Fibroblast of lung (primary cell): ENCODE results near the gene HPSE2. TPM values are rescaled to one million over a fixed set of nuclear protein-coding genes. Genes with fewer than 3 reads are reported as not detected.

ENCODE experiments used
- DNase-seq, 2 donors: peaks; one replicate each; pipeline versions ENCODE4 v3.0.0 to v3.0.0-alpha.2; 2010; ENCODE audit warnings: low read depth in 2 of 2
- H2AFZ ChIP-seq: 2 replicates; pipeline ENCODE4 v1.5.1; 2012; ENCODE audit warnings: low read length, control low read depth, inconsistent platforms
- H3K27ac ChIP-seq: 2 replicates; pipeline ENCODE4 v1.5.1; 2011; ENCODE audit warnings: low read length, control low read depth; ENCODE audit not compliant: insufficient read depth
- H3K27me3 ChIP-seq: 2 replicates; pipeline ENCODE4 v1.5.1; 2011; ENCODE audit warnings: mild to moderate bottlenecking, low read length; ENCODE audit not compliant: control insufficient read depth, insufficient read depth
- H3K36me3 ChIP-seq: 2 replicates; pipeline ENCODE4 v1.5.1; 2011; ENCODE audit warnings: low read length; ENCODE audit not compliant: control insufficient read depth, insufficient read depth
- H3K4me1 ChIP-seq: 2 replicates; pipeline ENCODE4 v1.5.1; 2011; ENCODE audit warnings: low read length; ENCODE audit not compliant: control insufficient read depth, insufficient read depth; ENCODE audit errors: extremely low read depth
- H3K4me2 ChIP-seq: 2 replicates; pipeline ENCODE4 v1.5.1; 2011; ENCODE audit warnings: low read length, control low read depth; ENCODE audit not compliant: insufficient read depth; ENCODE audit errors: extremely low read depth
- H3K4me3 ChIP-seq, 4 experiments: fragments of 200-600 bp in 1 of 4; sonication (generic) in 1 of 4; replicated peaks in 1 of 4; 2 replicates each; pipeline ENCODE4 v1.5.1; 2011 to 2016; ENCODE audit warnings: low read length in 4 of 4, low read depth in 3 of 4, mild to moderate bottlenecking in 3 of 4, control low read depth in 2 of 4, inconsistent platforms in 1 of 4, mixed read lengths in 1 of 4; ENCODE audit not compliant: insufficient read depth in 1 of 4; ENCODE audit errors: control extremely low read depth in 1 of 4
- H3K79me2 ChIP-seq: 2 replicates; pipeline ENCODE4 v1.5.1; 2012; ENCODE audit warnings: mild to moderate bottlenecking, low read length, inconsistent platforms; ENCODE audit not compliant: control insufficient read depth, insufficient read depth
- H3K9ac ChIP-seq: 2 replicates; pipeline ENCODE4 v1.5.1; 2011; ENCODE audit warnings: mild to moderate bottlenecking, low read length, control low read depth; ENCODE audit not compliant: insufficient read depth
- H3K9me3 ChIP-seq: 2 replicates; pipeline ENCODE4 v1.5.1; 2012; ENCODE audit warnings: low read depth, low read length; ENCODE audit not compliant: control insufficient read depth, insufficient read depth
- H4K20me1 ChIP-seq: 2 replicates; pipeline ENCODE4 v1.5.1; 2011; ENCODE audit warnings: low read length; ENCODE audit not compliant: control insufficient read depth, insufficient read depth; ENCODE audit errors: extremely low read depth
- EZH2 ChIP-seq: IDR thresholded peaks from 2 replicates; pipeline ENCODE4 v1.5.1; 2012; ENCODE audit warnings: low read length, control low read depth, mild to moderate bottlenecking; ENCODE audit errors: missing control alignments
- polyA plus RNA-seq, 2 donors: library from polyadenylated mRNA; depleted of rRNA in 1 of 2; stranded (reverse) in 1 of 2; unstranded in 1 of 2; fragments of >200 nt; gene quantifications; 2 replicates each; pipeline ENCODE4 v1.2.1, GENCODE V29; 2011 to 2012; ENCODE audit warnings: missing spikeins in 1 of 2
- total RNA-seq: library from RNA; depleted of rRNA; stranded (reverse); fragments of >200 nt; gene quantifications from 2 replicates; pipeline ENCODE4 v1.2.1, GENCODE V29; 2014
- TF ChIP-seq, protein P1 (sequence below), 2 donors: IDR thresholded peaks in 1 of 2; conservative IDR thresholded peaks in 1 of 2; 1 replicate in 1 of 2; 2 replicates in 1 of 2; pipeline ENCODE4 v1.5.1; 2011 to 2012; ENCODE audit warnings: low read length in 2 of 2, control low read depth in 1 of 2, inconsistent platforms in 1 of 2, low read depth in 1 of 2, mild to moderate bottlenecking in 1 of 2

Gene HPSE2
- total and polyA plus RNA-seq, 2 donors (not counting 1 experiment from before 2014, with no cell fraction given), result 0.02 to 0.17 TPM

DNA sequence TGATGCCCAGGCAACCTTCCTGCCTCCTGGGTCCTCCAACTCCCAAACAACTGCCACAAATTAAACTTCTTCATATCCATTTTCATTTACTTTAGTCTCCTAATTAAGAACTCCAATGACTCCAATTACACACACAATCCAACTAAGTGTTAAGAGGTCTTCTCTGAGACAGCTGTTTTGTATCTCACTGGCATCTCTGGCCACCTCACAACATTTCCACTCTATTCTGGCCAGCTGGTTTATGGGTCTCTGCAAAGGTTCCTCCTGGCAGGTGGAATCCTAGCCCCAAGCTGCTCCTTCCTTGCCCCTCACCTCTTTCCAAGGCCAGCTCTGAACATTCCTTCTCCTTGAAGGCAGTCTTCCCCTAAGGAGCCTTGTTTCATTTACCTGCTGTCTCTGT lies 665.8 kb downstream of the HPSE2 start:
- Histone ChIP-seq H3K27me3 (no peaks in the 10 kb centered on the region), H3K79me2 (no peaks in the 10 kb centered on the region), H3K27ac (no peak overlapping the region), H3K36me3 (no peaks in the 10 kb centered on the region), H3K9me3 (no peaks in the 10 kb centered on the region), H3K4me3 (no peak overlapping the region), H4K20me1 (no peaks in the 10 kb centered on the region), H2AFZ (no peak overlapping the region), H3K9ac (no peak overlapping the region), H3K4me1 (no peaks in the 10 kb centered on the region), H3K4me2 (no peak overlapping the region)
- no peak for TF ChIP-seq EZH2
- TF ChIP-seq, protein P1, sequence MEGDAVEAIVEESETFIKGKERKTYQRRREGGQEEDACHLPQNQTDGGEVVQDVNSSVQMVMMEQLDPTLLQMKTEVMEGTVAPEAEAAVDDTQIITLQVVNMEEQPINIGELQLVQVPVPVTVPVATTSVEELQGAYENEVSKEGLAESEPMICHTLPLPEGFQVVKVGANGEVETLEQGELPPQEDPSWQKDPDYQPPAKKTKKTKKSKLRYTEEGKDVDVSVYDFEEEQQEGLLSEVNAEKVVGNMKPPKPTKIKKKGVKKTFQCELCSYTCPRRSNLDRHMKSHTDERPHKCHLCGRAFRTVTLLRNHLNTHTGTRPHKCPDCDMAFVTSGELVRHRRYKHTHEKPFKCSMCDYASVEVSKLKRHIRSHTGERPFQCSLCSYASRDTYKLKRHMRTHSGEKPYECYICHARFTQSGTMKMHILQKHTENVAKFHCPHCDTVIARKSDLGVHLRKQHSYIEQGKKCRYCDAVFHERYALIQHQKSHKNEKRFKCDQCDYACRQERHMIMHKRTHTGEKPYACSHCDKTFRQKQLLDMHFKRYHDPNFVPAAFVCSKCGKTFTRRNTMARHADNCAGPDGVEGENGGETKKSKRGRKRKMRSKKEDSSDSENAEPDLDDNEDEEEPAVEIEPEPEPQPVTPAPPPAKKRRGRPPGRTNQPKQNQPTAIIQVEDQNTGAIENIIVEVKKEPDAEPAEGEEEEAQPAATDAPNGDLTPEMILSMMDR (conservative IDR thresholded peaks at IDR 0.05 in 1 of 2, IDR thresholded peaks at IDR 0.05 in 1 of 2; ENCODE audit: low read depth in 1 of 2, low read length in 2 of 2), result no peak
- DNase-seq, result no peak

DNA sequence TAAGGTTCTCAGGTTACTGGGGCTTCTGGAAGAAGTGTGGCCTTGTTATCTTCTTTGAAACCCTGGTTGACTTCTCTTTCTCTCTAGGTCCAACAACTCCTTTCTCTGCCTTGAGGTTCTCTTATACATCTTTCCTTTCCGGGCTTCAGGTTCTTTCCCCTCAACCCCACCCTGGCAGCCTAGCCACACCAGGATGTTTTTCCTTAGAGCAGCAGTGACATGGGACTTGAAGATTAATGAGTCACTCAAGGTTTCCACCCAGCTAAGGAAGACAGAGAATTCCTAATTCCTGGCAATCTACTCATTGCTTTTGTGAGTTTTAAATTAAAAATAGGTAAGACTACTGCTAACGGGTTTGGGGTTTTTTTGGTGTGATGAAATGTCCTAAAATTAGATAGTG lies 667.1 kb downstream of the HPSE2 start:
- no peak overlapping the region for H3K27ac ChIP-seq
- no peak overlapping the region for H3K4me2 ChIP-seq
- H3K79me2 ChIP-seq, result no peaks in the 10 kb centered on the region
- no peaks in the 10 kb centered on the region for H3K36me3 ChIP-seq
- H3K4me3 ChIP-seq, result no peak overlapping the region
- no peak overlapping the region for H2AFZ ChIP-seq
- no peaks in the 10 kb centered on the region for H3K9me3 ChIP-seq
- no peak for TF ChIP-seq EZH2
- TF ChIP-seq, protein P1 (conservative IDR thresholded peaks at IDR 0.05 in 1 of 2, IDR thresholded peaks at IDR 0.05 in 1 of 2; ENCODE audit: low read depth in 1 of 2, low read length in 2 of 2), result no peak
- no peaks in the 10 kb centered on the region for H4K20me1 ChIP-seq
- DNase-seq, result no peak
- no peaks in the 10 kb centered on the region for H3K4me1 ChIP-seq
- no peaks in the 10 kb centered on the region for H3K27me3 ChIP-seq
- no peak overlapping the region for H3K9ac ChIP-seq

DNA sequence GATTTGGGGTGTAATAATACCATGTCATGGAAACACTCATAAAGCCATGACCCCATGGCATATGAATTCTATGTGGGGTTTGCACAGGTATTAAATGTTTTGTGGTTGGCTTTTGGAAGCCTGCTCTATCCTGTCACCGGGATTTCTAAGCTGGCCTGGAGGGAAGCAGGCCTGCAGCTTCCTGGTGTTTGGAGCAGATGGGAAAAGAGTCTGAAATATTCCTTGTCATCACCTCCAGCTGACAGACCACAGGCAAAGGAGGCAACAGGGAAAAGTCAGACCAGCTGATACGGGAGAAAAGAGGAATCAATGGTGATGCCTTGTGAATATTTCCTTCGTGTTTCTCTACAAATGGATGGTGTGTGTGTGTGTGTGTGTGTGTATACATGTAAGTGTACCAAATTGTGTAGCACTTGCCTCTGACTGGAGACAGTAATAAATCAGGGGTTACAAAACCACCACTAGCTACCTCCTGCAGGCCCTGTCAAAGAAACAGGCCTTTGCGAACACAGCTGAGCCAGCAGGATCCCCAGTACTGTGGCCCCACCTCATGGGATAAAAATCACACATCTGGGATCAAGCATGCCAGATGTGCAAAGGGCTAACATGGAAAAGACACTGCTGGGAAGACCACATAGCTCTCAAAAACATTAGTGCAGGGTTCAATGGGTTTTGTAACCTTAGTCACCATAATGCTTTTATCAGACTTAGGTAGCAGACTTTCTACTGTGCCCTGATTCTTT lies 668.1 kb downstream of the HPSE2 start:
- no peak for DNase-seq
- H3K4me3 ChIP-seq, result no peak overlapping the region
- no peaks in the 10 kb centered on the region for H3K9me3 ChIP-seq
- TF ChIP-seq EZH2, result no peak
- TF ChIP-seq, protein P1 (conservative IDR thresholded peaks at IDR 0.05 in 1 of 2, IDR thresholded peaks at IDR 0.05 in 1 of 2; ENCODE audit: low read depth in 1 of 2, low read length in 2 of 2), result no peak
- H3K27me3 ChIP-seq, result no peaks in the 10 kb centered on the region
- no peak overlapping the region for H2AFZ ChIP-seq
- no peaks in the 10 kb centered on the region for H3K36me3 ChIP-seq
- no peak overlapping the region for H3K4me2 ChIP-seq
- no peaks in the 10 kb centered on the region for H4K20me1 ChIP-seq
- no peaks in the 10 kb centered on the region for H3K4me1 ChIP-seq
- H3K27ac ChIP-seq, result no peak overlapping the region
- H3K79me2 ChIP-seq, result no peaks in the 10 kb centered on the region
- H3K9ac ChIP-seq, result no peak overlapping the region
